ENCODE measurements around the gene MS4A14. TPM values are rescaled to one million over a fixed set of nuclear protein-coding genes. Genes with fewer than 3 reads are reported as not detected.

Gene MS4A14
- total and polyA plus RNA-seq, 2 donors (not counting 1 experiment from before 2014, with no cell fraction given), result 3.4 to 5.4 TPM

- H3K27ac Mint-ChIP-seq, result peak overlapping the region; percentile 95
- 100% methylated on average over 2 of the region's 3 CpGs for WGBS (ENCODE audit: insufficient coverage)
- POLR2A ChIA-PET, result interaction anchor here (1.7 kb wide), 2 partner anchors 13 to 79 kb away, joined by 3 to 12 read pairs; partner anchors contain the start of gene MS4A1
These were observed 19.7 kb upstream of the MS4A14 start for GRCh38 chr11:60376601-60377000.

More at GRCh38 chr11:60376601-60377000, 19.7 kb upstream of the MS4A14 start:
- H3K9ac ChIP-seq (ENCODE audit: low read length), result no peak overlapping the region
- TF ChIP-seq CTCF (IDR thresholded peaks at IDR 0.05) (no peak), EZH2 (IDR thresholded peaks at IDR 0.05; ENCODE audit: borderline replicate concordance, insufficient read depth, low read depth, low read length, poor library complexity, severe bottlenecking) (no peak)
- CTCF ChIA-PET, result interaction anchor here (1.0 to 2.9 kb wide), 3 partner anchors 14 to 92 kb away, joined by 3 to 23 read pairs (median 11); no protein-coding TSS in a partner anchor
- no peaks in the 10 kb centered on the region for H3K9me3 Mint-ChIP-seq (ENCODE audit: insufficient read depth)
- H3K4me1 ChIP-seq (ENCODE audit: control insufficient read depth in 2 of 2, insufficient read depth in 2 of 2, low read length in 2 of 2), result peaks cover 68 to 80% of the 10 kb centered on the region in 2 donors
- peaks cover 73% of the 10 kb centered on the region for H3K79me2 ChIP-seq (ENCODE audit: control insufficient read depth, insufficient read depth, low read length)
- H3K4me2 ChIP-seq (replicated peaks; ENCODE audit: low read depth, low read length, poor library complexity, severe bottlenecking), result no peak overlapping the region
- H3K27me3 ChIP-seq (replicated peaks in 1 of 4; ENCODE audit: control extremely low read depth in 1 of 4, control insufficient read depth in 3 of 4, insufficient read depth in 4 of 4, low read length in 3 of 4), result no peaks in the 10 kb centered on the region
- ATAC-seq (ENCODE audit: low read depth) (no peak), DNase-seq (no peak)
- H3K4me3 Mint-ChIP-seq, result peak overlapping the region; percentile 13
- H3K27me3 Mint-ChIP-seq, result no peaks in the 10 kb centered on the region
- intact Hi-C loops (cut with micrococcal nuclease), result no loop called here
- H3K9me3 ChIP-seq (ENCODE audit: control extremely low read depth in 1 of 3, control insufficient read depth in 2 of 3, insufficient read depth in 1 of 3, low read length in 2 of 3), result peaks cover 0 to 3% (median 0%) of the 10 kb centered on the region in 3 donors
- H3K36me3 ChIP-seq (replicated peaks in 1 of 2; ENCODE audit: control extremely low read depth in 1 of 2, control insufficient read depth in 1 of 2, extremely low read depth in 1 of 2, insufficient read depth in 2 of 2, low read length in 1 of 2), result peaks cover 0 to under 1% of the 10 kb centered on the region in 2 experiments
- H3K4me3 ChIP-seq (ENCODE audit: control extremely low read depth in 1 of 5, extremely low read depth in 1 of 5, insufficient read depth in 1 of 5, low read depth in 2 of 5, low read length in 4 of 5), result no peak overlapping the region
- no peak overlapping the region for H2AFZ ChIP-seq (ENCODE audit: insufficient read depth, low read depth, low read length, poor library complexity, severe bottlenecking)
- H3K27ac ChIP-seq (ENCODE audit: low read length in 2 of 2), result peak overlapping the region; percentile 93 to 99
- peaks cover 78% of the 10 kb centered on the region for H3K4me1 Mint-ChIP-seq
- H4K20me1 ChIP-seq (ENCODE audit: control insufficient read depth, insufficient read depth, low read length, poor library complexity, severe bottlenecking), result no peaks in the 10 kb centered on the region
